K562 (cell line): Measurements from ENCODE around the gene ANAPC10. TPM values are rescaled to one million over a fixed set of nuclear protein-coding genes. Genes with fewer than 3 reads are reported as not detected.

ENCODE experiments used
- ATAC-seq: fragments of 200-7000 bp; cut with Tn5 transposase; 3 replicates; pipeline ENCODE4 v1.9.1; 2020; ENCODE audit warnings: moderate library complexity
- BruUV-seq: library from RNA; stranded (reverse); fragments of 400-500 nt; replicated peaks from 2 replicates; lab custom pipeline; 2021; lab: Mats Ljungman, UMichigan
- CTCF ChIA-PET: fragments of 300-600 bp; formaldehyde crosslinking; extraction: SDS; loops from one replicate; lab custom pipeline; 2021; ENCODE audit warnings: low intra/inter-chr PET ratio; lab: Yijun Ruan, JAX
- POLR2A ChIA-PET: fragments of 300-600, 350-650 bp; sonication (Branson Sonifier 250); formaldehyde crosslinking; extraction: SDS; loops from one replicate; lab custom pipeline; 2021; ENCODE audit warnings: antibody characterized with exemption, inconsistent platforms; lab: Yijun Ruan, JAX
- DNase-seq, 4 experiments: peaks; one replicate each; pipeline versions ENCODE4 v3.0.0 to v3.0.0-alpha.2; 2011 to 2018; ENCODE audit warnings: low spot score in 3 of 4, mixed read lengths in 3 of 4; ENCODE audit errors: extremely low read depth in 1 of 4
- FAIRE-seq: peaks from 2 replicates; lab custom pipeline; 2011; peaks lifted over from hg19 to GRCh38; lab: Jason Lieb, UNC
- H2AFZ ChIP-seq: 2 replicates; pipeline ENCODE4 v1.6.0; 2011; ENCODE audit warnings: low read depth, low read length, control low read depth, inconsistent platforms
- H3K27ac ChIP-seq: fragments of 200-600 bp; 3 replicates; pipeline ENCODE4 v1.8.0; 2011; ENCODE audit warnings: low read depth, mild to moderate bottlenecking, control low read depth, inconsistent platforms, low read length, moderate library complexity, mixed read lengths; ENCODE audit errors: extremely low read depth
- H3K27me3 ChIP-seq, 2 experiments: fragments of 300-600 bp in 1 of 2; 2 replicates in 1 of 2; 3 replicates in 1 of 2; pipeline versions ENCODE4 v1.6.0 to v1.8.0; 2011; ENCODE audit warnings: inconsistent platforms in 2 of 2, low read length in 2 of 2, mild to moderate bottlenecking in 1 of 2, mixed read lengths in 1 of 2, moderate library complexity in 1 of 2; ENCODE audit not compliant: control insufficient read depth in 2 of 2, insufficient read depth in 2 of 2
- H3K36me3 ChIP-seq: fragments of 300-600 bp; 3 replicates; pipeline ENCODE4 v1.8.0; 2011; ENCODE audit warnings: mild to moderate bottlenecking, low read length, inconsistent platforms; ENCODE audit not compliant: control insufficient read depth, insufficient read depth
- H3K4me1 ChIP-seq, 2 experiments: fragments of 200-600 bp in 1 of 2; replicated peaks in 1 of 2; 2 replicates in 1 of 2; 3 replicates in 1 of 2; pipeline versions ENCODE4 v1.5.1 to v1.8.0; 2011; ENCODE audit warnings: inconsistent platforms in 2 of 2, low read length in 2 of 2, mild to moderate bottlenecking in 1 of 2, mixed read lengths in 1 of 2, moderate library complexity in 1 of 2; ENCODE audit not compliant: control insufficient read depth in 2 of 2, insufficient read depth in 2 of 2
- H3K4me2 ChIP-seq: 2 replicates; pipeline ENCODE4 v1.6.1; 2011; ENCODE audit warnings: low read length, control low read depth, inconsistent platforms, mixed read lengths; ENCODE audit not compliant: insufficient read depth
- H3K4me3 ChIP-seq: fragments of 200-600 bp; sonication (generic), shearing (Covaris generic); 2 replicates; pipeline ENCODE4 v1.5.1; 2016; ENCODE audit warnings: control low read depth, inconsistent platforms
- H3K79me2 ChIP-seq: fragments of 200-600 bp; 3 replicates; pipeline ENCODE4 v1.8.0; 2011; ENCODE audit warnings: low read length, inconsistent platforms; ENCODE audit not compliant: control insufficient read depth, insufficient read depth
- H3K9ac ChIP-seq, 2 experiments: 2 replicates each; pipeline versions ENCODE4 v1.6.0 to v1.6.1; 2011; ENCODE audit warnings: low read depth in 2 of 2, low read length in 2 of 2, control low read depth in 1 of 2, inconsistent platforms in 1 of 2, mild to moderate bottlenecking in 1 of 2, mixed read lengths in 1 of 2; ENCODE audit not compliant: insufficient read depth in 1 of 2
- H3K9me1 ChIP-seq: one replicate; pipeline ENCODE4 v1.6.0; 2011; ENCODE audit warnings: inconsistent platforms, mild to moderate bottlenecking, low read length, moderate library complexity; ENCODE audit not compliant: control insufficient read depth, insufficient read depth
- H3K9me3 ChIP-seq: replicated peaks from 2 replicates; pipeline ENCODE4 v1.5.1; 2011; ENCODE audit warnings: low read depth, low read length, inconsistent platforms; ENCODE audit not compliant: control insufficient read depth, insufficient read depth
- H4K20me1 ChIP-seq: replicated peaks from 2 replicates; pipeline ENCODE4 v1.6.1; 2011; ENCODE audit warnings: low read length, inconsistent platforms, mixed read lengths; ENCODE audit not compliant: control insufficient read depth, insufficient read depth
- BCL6 ChIP-seq: fragments of 250-450 bp; sonication (Bioruptor Pico); IDR thresholded peaks from 2 replicates; pipeline ENCODE4 v1.4.0; 2020
- CBX3 ChIP-seq, 2 experiments: IDR thresholded peaks; 1 replicate in 1 of 2; 2 replicates in 1 of 2; pipeline ENCODE4 v1.6.1; 2012; ENCODE audit warnings: inconsistent platforms in 2 of 2, low read length in 2 of 2, borderline replicate concordance in 1 of 2, control low read depth in 1 of 2
- EHMT2 ChIP-seq: fragments of 450-650 bp; IDR thresholded peaks from 2 replicates; pipeline ENCODE4 v1.6.1; 2018; ENCODE audit warnings: antibody characterized with exemption
- ZNF79 ChIP-seq: fragments of 250-450 bp; sonication (Bioruptor Pico); IDR thresholded peaks from 2 replicates; pipeline ENCODE4 v1.4.0; 2020; ENCODE audit warnings: low read depth, mild to moderate bottlenecking, moderate library complexity
- WGBS: fragments of 100-300 bp; shearing (Covaris generic); methylation state at CpG from one replicate; pipeline ENCODE4 v1.1.6; 2016; ENCODE audit warnings: low coverage, mixed read lengths; ENCODE audit not compliant: insufficient coverage; ENCODE audit errors: missing lambda C conversion rate; 5-methylcytosine and 5-hydroxymethylcytosine counted together
- in situ Hi-C: fragments of 300-500 bp; cut with MboI; formaldehyde crosslinking; loops from 4 replicates; pipeline ENCODE4 v1.15.0; 2018; ENCODE audit warnings: inconsistent platforms, mixed read lengths
- intact Hi-C: fragments of 100-400 bp; cut with micrococcal nuclease; formaldehyde crosslinking; loops from 2 replicates; pipeline ENCODE4 v1.14.2; 2022
- polyA plus RNA-seq, 8 experiments: library from polyadenylated mRNA; depleted of rRNA in 4 of 8; stranded (reverse) in 5 of 8; unstranded in 3 of 8; fragments of >200 nt; fragmentation: Nextera tagmentation in 2 of 8; fragmentation: Illumina TruSeq in 1 of 8; extraction: Ambion mirVana in 2 of 8; extraction: Trizol in 1 of 8; gene quantifications; 2 replicates each; pipeline versions ENCODE4 v1.2.1 to v1.2.3, GENCODE V29; 2011 to 2014; ENCODE audit warnings: inconsistent platforms in 1 of 8, missing spikeins in 1 of 8
- total RNA-seq, 7 experiments: library from RNA; depleted of rRNA in 6 of 7; stranded (reverse); fragments of >200 nt in 6 of 7; fragmentation: Illumina TruSeq in 2 of 7; extraction: Trizol in 2 of 7; gene quantifications; 2 replicates each; pipeline versions ENCODE4 v1.2.1 to v1.2.3, GENCODE V29; 2011 to 2021; ENCODE audit warnings: low replicate concordance in 1 of 7
- TF ChIP-seq, protein P1 (sequence below): sonication (generic); formaldehyde crosslinking; IDR thresholded peaks from 2 replicates; pipeline ENCODE4 v1.9.0; 2022; ENCODE audit warnings: mild to moderate bottlenecking, missing genetic modification reagents

ANAPC10 gene
- total and polyA plus RNA-seq, 9 of the 15 experiments (the other 6 are each of a cell fraction or from before 2014, with no cell fraction given) = 31.0 to 96.2 (median 60.3) TPM

DNA sequence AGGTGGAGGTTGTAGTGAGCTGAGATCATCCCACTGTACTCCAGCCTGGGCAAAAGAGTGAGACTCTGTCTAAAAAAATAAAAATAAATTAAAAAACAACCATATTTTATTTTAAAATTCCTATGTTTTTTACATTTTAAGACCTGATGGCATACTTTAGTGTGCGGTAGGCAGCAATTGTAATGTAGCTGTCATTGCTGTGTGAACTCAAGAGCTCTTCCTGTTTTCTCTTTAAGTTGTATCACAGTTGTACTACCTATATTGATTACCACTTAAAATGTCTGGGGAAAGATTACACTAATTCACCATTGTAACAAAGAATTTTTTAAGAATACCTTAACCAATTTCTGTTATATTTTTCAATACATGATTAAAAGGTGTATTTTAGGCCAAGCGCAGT, 27.4 kb upstream of the ANAPC10 start:
- in situ Hi-C loops = no loop called here
- BruUV-seq = no TSS peak

DNA sequence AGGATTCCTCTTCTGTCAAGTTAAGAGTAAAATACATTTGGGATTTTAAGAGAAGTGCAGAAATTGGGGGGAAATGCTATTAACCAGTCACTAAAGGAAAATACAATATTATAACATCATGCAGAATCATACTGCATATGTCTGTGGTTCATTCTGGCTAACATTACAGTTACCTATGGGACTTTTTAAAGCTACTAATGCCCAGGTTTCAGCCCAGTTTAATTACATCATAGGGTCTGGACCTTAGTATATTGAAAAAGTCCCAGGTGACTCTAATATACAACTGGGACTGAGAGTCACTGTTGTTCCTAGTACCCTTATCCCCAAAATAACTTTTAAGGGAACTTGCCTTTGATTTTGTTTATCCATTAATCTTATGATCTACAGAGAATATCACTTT, 10.1 kb upstream of the ANAPC10 start:
- Histone ChIP-seq H3K36me3 (peaks cover 95% of the 10 kb centered on the region), H3K79me2 (peaks cover 33% of the 10 kb centered on the region), H3K9ac (no peak overlapping the region), H3K4me3 (no peak overlapping the region), H3K27ac (no peak overlapping the region), H3K27me3 (no peaks in the 10 kb centered on the region), H3K9me1 (no peaks in the 10 kb centered on the region), H3K4me2 (no peak overlapping the region), H4K20me1 (no peaks in the 10 kb centered on the region; the same call in 1 of the 2 replicates), H2AFZ (no peak overlapping the region), H3K4me1 (no peaks in the 10 kb centered on the region), H3K9me3 (no peaks in the 10 kb centered on the region)
- intact Hi-C loops (no loop called here), in situ Hi-C loops (no loop called here)
- no TSS peak for BruUV-seq
- ATAC-seq = no peak
- no peak for FAIRE-seq
- TF ChIP-seq CBX3 (IDR thresholded peaks at IDR 0.05; ENCODE audit: borderline replicate concordance in 1 of 2, low read length in 2 of 2) = no peak
- CTCF ChIA-PET = no interaction called here
- POLR2A ChIA-PET = no interaction called here
- DNase-seq = no peak

More for the DNA sequence above, 27.4 kb upstream of the ANAPC10 start:
- no peak overlapping the region for H3K27ac ChIP-seq
- no peaks in the 10 kb centered on the region for H4K20me1 ChIP-seq
- H3K79me2 ChIP-seq = no peaks in the 10 kb centered on the region
- no peaks in the 10 kb centered on the region for H3K9me3 ChIP-seq
- TF ChIP-seq ZNF79 (CRISPR knock-in tag) (no peak), BCL6 (no peak), EHMT2 (no peak)
- TF ChIP-seq, protein P1, sequence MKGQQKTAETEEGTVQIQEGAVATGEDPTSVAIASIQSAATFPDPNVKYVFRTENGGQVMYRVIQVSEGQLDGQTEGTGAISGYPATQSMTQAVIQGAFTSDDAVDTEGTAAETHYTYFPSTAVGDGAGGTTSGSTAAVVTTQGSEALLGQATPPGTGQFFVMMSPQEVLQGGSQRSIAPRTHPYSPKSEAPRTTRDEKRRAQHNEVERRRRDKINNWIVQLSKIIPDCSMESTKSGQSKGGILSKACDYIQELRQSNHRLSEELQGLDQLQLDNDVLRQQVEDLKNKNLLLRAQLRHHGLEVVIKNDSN (CRISPR knock-in tag) = no peak
- no peaks in the 10 kb centered on the region for H3K27me3 ChIP-seq
- DNase-seq (no peak), FAIRE-seq (no peak), ATAC-seq (no peak)
- no peak overlapping the region for H3K9ac ChIP-seq
- no peak overlapping the region for H3K4me3 ChIP-seq
- intact Hi-C loops = no loop called here
- POLR2A ChIA-PET = interaction anchor here (1.2 kb wide), 1 partner anchor 9 kb away, joined by 3 read pairs; no protein-coding TSS in a partner anchor
- no peaks in the 10 kb centered on the region for H3K9me1 ChIP-seq
- CTCF ChIA-PET = no interaction called here
- H2AFZ ChIP-seq = no peak overlapping the region
- 96% methylated on average over 2 of the region's 2 CpGs for WGBS
- peaks cover 98% of the 10 kb centered on the region for H3K36me3 ChIP-seq
- H3K4me2 ChIP-seq = no peak overlapping the region
- H3K4me1 ChIP-seq = no peaks in the 10 kb centered on the region
